HG02970 (cell line): ENCODE measurements around the gene PRAMEF18.
"Not testable (repeated sequence)": the region's sequence is repeated elsewhere in the genome, so short reads cannot be mapped to it uniquely, and the experiment has no call there.

ENCODE experiments used
- ATAC-seq: cut with Tn5 transposase; IDR thresholded peaks from one replicate; pipeline ENCODE4 v1.9.1; 2021; ENCODE audit warnings: mild to moderate bottlenecking, moderate library complexity, moderate number of reproducible peaks; ENCODE audit not compliant: unreplicated experiment, low FRiP score

Gene PRAMEF18, protein sequence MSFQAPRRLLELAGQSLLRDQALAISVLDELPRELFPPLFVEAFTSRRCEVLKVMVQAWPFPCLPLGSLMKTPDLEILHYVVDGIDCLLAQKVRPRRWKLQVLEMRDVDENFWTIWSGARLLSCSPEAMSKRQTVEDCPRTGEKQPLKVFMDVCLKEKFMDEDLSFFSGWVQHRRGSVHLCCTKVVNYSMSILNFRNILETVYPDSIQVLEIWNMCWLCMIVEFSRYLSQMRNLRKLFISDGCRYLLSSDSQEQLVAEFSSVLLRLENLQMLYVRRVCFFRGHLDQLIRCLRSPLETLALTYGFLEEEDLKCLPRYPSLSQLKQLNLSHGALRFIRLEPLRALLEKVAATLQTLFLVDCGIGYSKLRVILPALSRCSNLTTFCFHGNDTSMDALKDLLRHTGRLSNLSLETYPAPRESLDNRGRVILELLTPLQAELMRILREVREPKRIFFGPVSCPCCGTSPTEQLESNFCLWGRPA

GRCh38 chr1:13225675-13226204 is at the start of gene PRAMEF18:
TSS of gene PRAMEF18 (minus strand) at chr1:13226154. CDS start at chr1:13226106, 48 bp downstream.
- ATAC-seq = not testable (repeated sequence)

DNA sequence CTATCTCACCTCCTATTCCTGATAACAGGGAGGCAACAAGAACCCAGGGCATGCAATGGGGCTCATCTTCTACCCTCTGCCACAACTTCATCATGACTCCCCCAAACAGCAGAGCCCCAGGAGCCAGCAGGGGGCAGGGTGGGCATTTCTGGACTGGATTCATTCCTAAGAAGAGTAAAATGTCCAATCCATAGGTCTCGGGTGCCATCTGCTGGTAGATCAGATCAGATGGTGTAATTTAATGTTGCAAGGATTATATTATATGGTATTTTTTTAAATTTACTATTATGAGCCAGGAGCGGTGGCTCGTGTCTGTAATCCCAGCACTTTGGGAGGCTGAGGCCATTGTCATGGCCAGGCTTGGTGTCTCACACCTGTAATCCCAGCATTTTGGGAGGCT is 39.2 kb upstream of the PRAMEF18 start:
- ATAC-seq = not testable (repeated sequence)

DNA sequence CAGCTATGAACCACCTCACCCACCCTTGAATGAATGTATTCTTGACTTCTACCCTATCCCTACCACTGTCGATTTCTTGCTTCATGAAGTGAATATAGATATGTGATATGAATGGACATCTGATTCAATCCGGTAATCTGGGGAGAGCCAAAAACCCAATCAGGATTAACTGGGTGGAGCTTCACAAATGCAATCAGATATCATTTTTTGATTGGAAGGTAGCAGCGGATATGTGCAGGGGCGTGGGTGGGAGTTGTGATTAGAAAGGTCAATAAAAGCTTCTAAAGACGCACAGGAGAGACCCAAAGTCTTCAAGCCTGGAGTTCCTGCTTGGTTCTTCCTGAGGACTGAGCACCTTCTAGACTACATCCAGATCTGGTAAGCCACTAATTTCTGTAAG is 27.9 kb upstream of the PRAMEF18 start, which contains the start of gene PRAMEF5:
TSS of gene PRAMEF5 (plus strand) at position 301 of the 400 bp plus-strand sequence. CDS start 5,071 bp downstream, outside the sequence.
- not testable (repeated sequence) for ATAC-seq

- not testable (repeated sequence) for ATAC-seq
Observed at GRCh38 chr1:13247122-13247521, 21.2 kb upstream of the PRAMEF18 start.

- ATAC-seq = not testable (repeated sequence)
Observed at GRCh38 chr1:13246554-13246871, 20.6 kb upstream of the PRAMEF18 start.

DNA sequence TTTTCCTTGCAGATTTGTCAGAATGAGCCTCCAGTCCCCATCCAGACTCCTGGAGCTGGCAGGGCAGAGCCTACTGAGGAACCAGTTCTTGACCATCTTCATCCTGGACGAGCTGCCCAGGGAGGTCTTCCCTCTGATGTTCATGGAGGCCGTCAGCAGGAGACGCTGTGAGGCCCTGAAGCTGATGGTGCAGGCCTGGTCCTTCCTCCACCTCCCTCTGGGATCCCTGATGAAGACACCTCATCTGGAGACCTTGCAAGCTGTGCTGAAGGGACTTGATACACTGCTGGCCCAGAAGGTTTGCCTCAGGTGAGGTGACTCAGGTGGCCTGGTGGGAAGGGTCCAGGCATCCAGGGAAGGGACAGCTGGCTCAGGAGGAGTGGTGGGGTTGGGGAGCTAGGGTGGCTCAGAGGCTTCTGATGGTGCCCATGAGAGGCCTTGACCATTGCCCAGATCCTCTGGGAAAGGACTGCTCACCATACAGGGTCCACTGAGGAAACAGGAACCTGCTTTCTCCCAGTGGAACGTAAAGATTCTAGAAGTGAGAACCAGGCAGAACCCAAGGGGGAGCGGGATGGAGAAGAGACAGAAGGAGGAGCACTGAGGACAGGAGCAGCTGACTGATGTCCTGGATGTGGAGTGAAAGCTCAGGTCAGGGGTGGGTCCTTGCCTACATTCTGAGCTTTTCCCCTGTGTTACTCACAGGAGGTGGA is 20.0 kb upstream of the PRAMEF18 start:
- ATAC-seq = not testable (repeated sequence)

DNA sequence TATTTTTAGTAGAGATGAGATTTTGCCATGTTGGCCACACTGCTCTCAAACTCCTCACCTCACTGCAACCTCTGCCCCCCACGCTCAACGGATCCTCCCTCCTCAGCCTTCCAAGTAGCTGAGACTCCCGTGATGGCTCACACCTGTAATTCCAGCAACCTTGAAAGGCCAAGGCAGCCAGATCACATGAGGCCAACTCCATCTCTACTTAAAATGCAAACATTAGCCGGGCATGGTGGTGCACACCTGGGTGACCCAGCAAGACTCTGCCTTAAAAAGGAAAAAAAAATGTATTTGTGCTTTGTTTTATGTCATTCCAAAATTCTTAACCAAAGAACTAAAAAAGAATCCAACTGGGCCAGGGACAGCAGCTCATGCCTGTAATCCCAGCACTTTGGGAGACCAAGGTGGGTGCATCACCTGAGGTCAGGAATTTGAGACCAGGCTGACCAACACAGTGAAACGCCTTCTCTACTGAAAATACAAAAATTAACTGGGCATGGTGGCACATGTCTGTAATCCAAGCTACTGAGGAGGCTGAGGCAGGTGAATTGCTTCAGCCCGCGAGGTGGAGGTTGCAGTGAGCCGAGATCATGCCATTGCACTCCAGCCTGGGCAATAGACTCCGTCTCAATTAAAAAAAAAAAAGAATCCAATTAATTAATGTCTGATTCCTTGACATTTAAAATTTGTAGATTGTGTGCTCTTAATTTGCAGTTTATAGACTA is 17.7 kb upstream of the PRAMEF18 start:
- ATAC-seq = not testable (repeated sequence)

DNA sequence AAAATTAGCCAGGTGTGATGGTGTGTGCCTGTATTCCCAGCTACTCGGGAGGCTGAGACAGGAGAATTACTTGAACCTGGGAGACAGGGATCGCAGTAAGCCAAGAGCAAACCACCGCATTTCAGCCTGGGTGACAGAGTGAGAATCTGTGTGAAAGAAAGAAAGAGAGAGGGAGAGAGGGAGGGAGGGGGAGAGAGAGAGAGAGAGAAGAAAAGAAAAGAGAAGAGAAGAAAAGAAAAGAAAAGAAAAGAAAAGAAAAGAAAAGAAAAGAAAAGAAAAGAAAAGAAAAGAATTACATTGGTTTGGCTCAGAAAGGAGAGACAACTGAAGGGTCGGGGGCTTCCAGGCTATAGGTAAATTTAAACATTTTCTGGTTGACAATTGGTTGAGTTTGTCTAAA is 13.7 kb upstream of the PRAMEF18 start:
- not testable (repeated sequence) for ATAC-seq

- ATAC-seq = not testable (repeated sequence)
Observed at GRCh38 chr1:13237572-13237971, 11.6 kb upstream of the PRAMEF18 start.

DNA sequence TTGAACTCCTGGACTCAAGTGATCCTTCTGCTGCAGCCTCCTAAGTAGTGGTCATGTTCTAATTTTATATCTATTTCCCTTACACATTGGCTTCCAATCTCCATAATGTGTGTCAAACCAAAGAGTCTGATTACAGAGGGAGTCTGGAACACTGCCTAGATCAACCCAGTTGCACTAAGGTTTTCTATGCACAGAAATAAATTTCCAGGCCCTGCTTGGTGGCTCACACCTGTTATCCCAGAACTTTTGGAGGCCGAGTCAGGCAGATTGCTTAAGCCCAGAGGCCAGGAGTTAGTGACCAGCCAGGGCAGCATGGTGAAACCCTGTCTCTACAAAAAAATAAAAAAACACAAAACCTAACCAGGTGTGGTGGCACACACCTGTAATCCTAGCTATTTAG is 8.1 kb upstream of the PRAMEF18 start:
- ATAC-seq = not testable (repeated sequence)

- not testable (repeated sequence) for ATAC-seq
Observed at GRCh38 chr1:13232056-13232455, 6.1 kb upstream of the PRAMEF18 start.

DNA sequence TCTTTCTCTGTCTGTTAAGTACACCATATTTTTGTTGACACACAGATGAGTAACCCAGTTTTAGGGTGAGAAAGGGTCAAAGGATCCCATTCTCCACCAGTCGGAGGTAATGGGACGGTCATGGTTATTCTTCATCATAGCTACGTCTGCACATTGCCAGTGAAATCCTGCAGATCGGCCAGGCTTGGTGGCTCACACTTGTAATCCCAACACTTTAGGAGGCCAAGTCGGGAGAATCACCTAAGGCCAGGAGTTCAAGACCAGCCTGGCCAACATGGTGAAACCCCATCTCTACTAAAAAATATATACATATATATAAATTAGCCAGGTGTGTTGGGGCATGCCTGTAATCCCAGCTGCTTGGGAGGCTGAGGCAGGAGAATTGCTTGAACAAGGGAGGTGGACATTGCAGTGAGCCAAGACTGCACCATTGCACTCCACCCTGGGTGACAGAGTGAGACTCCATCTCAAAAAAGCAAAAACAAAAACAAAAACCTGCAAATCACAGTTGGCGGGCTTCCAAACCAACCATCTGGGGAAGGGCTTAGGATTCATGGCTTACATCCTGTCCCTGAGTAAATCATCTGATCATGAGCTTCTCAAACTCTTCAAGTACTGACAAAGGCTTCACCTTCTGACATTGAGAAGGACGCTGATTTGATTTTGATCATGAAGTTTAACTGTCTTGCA is 5.3 kb upstream of the PRAMEF18 start:
- ATAC-seq = not testable (repeated sequence)

DNA sequence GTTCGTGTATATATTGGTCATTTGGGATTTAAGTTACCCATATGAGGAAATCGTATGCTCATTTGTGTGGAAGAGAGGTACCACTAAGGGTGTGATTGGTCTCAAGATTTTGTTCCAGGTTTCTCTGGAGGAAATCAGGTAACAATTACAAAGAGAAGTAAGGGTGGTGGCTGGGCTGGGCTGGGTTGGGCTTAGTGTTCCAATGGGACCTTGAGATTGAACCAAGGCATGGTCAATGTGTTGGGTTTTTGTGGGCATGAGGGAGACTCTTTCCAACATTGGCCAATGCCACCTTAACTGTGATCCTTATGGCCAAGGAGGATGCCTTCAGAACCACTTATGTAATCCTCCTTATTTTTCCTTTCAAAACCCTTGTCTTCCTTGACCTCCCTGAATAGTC is 4.6 kb upstream of the PRAMEF18 start:
- ATAC-seq = not testable (repeated sequence)

DNA sequence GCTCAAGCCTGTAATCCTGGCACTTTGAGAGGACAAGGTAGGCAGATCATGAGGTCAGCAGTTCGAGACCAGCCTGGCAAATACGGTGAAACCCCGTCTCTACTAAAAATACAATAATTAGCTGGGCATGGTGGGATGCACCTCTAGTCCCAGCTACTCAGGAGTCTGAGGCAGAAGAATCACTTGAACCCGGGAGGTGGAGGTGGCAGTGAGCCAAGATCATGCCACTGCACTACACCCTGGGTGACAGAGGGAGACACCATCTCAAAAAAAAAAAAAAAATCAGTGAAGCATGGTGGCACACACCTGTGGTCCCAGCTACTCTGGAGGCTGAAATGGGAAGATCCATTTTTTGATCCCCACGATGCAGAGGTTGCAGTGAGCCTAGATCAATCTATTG is 4.1 kb upstream of the PRAMEF18 start:
- not testable (repeated sequence) for ATAC-seq

DNA sequence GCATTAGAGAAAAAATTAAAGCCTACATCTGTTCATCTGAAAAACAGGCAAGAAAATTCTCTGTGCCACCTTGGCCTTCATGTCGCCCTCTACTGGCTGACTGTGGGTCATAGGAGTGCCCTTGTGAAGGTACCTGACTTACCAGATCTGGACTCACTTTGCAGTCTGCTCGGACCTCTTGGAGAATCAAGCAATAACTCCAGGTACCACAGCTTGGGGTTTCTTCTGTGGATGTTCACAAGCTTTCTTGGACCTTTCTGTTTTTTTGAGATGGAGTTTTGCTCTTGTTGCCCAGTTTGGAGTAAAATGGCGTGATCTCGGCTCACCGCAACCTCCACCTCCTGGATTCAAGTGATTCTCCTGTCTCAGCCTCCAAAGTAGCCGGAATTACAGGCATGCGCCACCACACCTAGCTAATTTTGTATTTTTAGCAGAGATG is 2.4 kb upstream of the PRAMEF18 start:
- no peak for ATAC-seq

GRCh38 chr1:13227271-13228055 is 1.5 kb upstream of the PRAMEF18 start:
- not testable (repeated sequence) for ATAC-seq

GRCh38 chr1:13224480-13225060 is 1.4 kb downstream of the PRAMEF18 start:
- ATAC-seq = no peak

DNA sequence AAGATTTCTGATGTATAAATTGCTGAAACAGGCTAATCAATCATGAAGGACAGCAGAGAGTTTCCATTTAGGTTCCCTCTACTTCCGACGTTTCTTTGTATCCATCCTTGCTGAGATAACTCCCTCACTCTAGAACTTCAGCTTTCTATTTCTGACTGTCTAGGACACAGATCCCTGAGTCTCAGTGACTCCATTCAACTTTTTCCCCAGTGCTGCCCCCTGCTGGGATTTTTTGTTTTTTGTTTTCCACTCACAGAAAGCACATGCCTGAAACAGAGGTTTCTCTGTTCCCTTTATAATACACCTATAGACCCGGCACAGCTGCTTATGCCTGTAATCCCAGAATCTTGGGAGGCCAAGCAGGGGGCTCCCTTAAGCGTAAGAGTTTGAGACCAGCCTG is 3.2 kb downstream of the PRAMEF18 start:
- ATAC-seq = not testable (repeated sequence)

DNA sequence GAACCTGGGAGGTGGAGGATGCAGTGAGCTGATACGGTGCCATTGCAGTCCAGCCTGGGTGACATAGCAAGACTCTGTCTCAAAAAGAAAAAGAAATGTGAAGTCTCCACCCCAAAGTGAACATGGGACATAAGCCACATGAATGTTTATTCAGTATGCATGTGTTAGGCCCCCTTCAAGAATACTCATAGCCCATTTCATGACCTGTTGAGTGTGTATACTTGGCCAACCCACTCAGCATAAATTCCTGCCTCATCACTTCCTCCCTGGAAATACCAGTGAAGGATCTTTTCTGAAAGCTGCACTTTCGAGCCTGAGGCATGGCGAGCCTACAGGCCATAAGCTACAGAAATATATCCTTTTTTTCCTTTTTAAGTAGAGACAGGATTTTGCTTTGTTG is 6.8 kb downstream of the PRAMEF18 start:
- not testable (repeated sequence) for ATAC-seq
